Erythroblast (primary cell): ENCODE measurements around the gene MC1R.

ENCODE experiments used
- GATA1 ChIP-seq: IDR thresholded peaks from 2 replicates; pipeline ENCODE4 v1.6.1; 2011; ENCODE audit warnings: low read depth, mild to moderate bottlenecking, control low read depth, low read length, moderate library complexity
- POLR2A ChIP-seq: IDR thresholded peaks from 2 replicates; pipeline ENCODE4 v1.6.1; 2011; ENCODE audit warnings: mild to moderate bottlenecking, low read length

- TF ChIP-seq POLR2A = no peak
- TF ChIP-seq GATA1 = no peak
Measured at GRCh38 chr16:89931305-89931896, 12.7 kb downstream of the MC1R start.
